Measurements from ENCODE around the gene PKNOX2.

The PKNOX2 gene

DNA sequence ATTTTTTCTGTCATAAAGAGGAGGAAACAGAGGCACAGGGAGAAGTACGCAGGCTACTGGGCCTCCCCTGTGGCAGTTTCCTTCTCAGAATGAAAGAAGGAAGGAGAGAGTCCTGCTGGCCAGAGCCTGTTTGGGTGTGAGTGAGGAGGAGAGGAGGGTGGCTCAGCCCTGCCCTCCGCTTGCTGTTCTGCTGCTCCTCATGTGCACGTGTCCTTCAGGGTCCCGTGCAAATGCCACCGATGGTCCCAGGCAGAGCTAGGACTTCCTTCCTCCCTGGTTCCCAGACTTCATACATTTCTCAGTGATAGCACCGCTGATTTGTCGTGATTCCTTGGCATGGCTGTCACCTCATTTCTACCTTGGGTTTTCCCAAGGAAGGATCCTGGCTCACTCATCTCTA, 88.7 kb downstream of the PKNOX2 start:
- Histone ChIP-seq H3K36me3 (ENCODE audit: control insufficient read depth, low read length) (no peaks in the 10 kb centered on the region), H3K9me3 (ENCODE audit: control insufficient read depth, insufficient read depth, low read length) (no peaks in the 10 kb centered on the region), H3K4me2 (ENCODE audit: low read length) (no peak overlapping the region), H3K27ac (ENCODE audit: low read depth, low read length) (no peak overlapping the region), H4K20me1 (ENCODE audit: control insufficient read depth, insufficient read depth, low read depth, low read length) (no peaks in the 10 kb centered on the region), H3K4me3 (ENCODE audit: low read length) (no peak overlapping the region), H3F3A (ENCODE audit: control insufficient read depth, insufficient read depth) (no peaks in the 10 kb centered on the region), H3K79me2 (ENCODE audit: control insufficient read depth, low read length) (no peaks in the 10 kb centered on the region), H3K9me2 (replicated peaks; ENCODE audit: control insufficient read depth, low read length) (no peaks in the 10 kb centered on the region), H3K4me1 (ENCODE audit: control insufficient read depth, low read length) (no peaks in the 10 kb centered on the region), H3K27me3 (ENCODE audit: control insufficient read depth, low read length) (0 out of 2 replicates have a peak, but pooled peaks cover 4% of the 10 kb centered on the region)
- no peak for TF ChIP-seq EZH2phosphoT487 (IDR thresholded peaks at IDR 0.05; ENCODE audit: borderline replicate concordance, low read length)
- TF ChIP-seq, protein P1, sequence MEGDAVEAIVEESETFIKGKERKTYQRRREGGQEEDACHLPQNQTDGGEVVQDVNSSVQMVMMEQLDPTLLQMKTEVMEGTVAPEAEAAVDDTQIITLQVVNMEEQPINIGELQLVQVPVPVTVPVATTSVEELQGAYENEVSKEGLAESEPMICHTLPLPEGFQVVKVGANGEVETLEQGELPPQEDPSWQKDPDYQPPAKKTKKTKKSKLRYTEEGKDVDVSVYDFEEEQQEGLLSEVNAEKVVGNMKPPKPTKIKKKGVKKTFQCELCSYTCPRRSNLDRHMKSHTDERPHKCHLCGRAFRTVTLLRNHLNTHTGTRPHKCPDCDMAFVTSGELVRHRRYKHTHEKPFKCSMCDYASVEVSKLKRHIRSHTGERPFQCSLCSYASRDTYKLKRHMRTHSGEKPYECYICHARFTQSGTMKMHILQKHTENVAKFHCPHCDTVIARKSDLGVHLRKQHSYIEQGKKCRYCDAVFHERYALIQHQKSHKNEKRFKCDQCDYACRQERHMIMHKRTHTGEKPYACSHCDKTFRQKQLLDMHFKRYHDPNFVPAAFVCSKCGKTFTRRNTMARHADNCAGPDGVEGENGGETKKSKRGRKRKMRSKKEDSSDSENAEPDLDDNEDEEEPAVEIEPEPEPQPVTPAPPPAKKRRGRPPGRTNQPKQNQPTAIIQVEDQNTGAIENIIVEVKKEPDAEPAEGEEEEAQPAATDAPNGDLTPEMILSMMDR (IDR thresholded peaks at IDR 0.05; ENCODE audit: low read depth, low read length, poor library complexity, severe bottlenecking) = no peak

DNA sequence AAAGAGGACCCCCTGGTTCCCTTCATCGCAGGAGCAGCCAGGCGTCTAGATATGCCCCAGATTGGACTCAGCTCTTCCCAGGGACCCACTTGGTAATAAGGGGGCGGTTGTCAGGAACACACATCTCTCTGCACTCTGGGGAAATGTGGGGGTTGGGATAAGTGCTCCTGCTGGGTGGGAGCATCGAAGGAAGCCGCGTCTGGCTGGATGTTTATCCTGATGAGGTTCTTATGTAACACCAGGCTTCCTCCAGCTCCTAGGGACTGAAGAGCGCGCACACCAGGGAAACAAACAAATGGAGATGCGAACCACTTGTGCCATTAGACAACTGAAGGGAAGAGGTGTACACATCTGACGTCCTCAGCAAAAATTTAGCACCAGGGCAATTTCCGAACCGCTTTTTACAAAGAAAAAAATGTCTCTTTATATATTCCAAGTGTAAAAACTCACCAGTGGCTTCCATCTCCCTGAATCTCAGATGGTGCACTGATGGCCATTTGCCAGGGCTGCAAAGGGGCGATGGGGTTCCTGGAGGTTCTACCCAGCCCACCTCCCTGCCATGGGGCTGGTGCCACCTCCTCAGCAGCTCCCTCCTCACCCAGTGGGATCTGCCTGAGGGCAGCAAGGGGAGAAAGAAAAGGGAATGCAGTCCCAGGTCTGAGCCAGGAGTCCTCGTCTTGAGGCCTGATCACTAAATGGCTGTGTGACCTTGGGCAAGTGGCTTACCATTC, 89.4 kb downstream of the PKNOX2 start:
- Histone ChIP-seq H3K9me3 (ENCODE audit: control insufficient read depth, insufficient read depth, low read length) (no peaks in the 10 kb centered on the region), H3K4me3 (ENCODE audit: low read length) (no peak overlapping the region), H4K20me1 (ENCODE audit: control insufficient read depth, insufficient read depth, low read depth, low read length) (no peaks in the 10 kb centered on the region), H3K4me1 (ENCODE audit: control insufficient read depth, low read length) (no peaks in the 10 kb centered on the region), H3K4me2 (ENCODE audit: low read length) (no peak overlapping the region), H3K27ac (ENCODE audit: low read depth, low read length) (no peak overlapping the region), H3K27me3 (ENCODE audit: control insufficient read depth, low read length) (0 out of 2 replicates have a peak, but pooled peaks cover 4% of the 10 kb centered on the region), H3F3A (ENCODE audit: control insufficient read depth, insufficient read depth) (no peaks in the 10 kb centered on the region), H3K9me2 (replicated peaks; ENCODE audit: control insufficient read depth, low read length) (no peaks in the 10 kb centered on the region), H3K79me2 (ENCODE audit: control insufficient read depth, low read length) (no peaks in the 10 kb centered on the region), H3K36me3 (ENCODE audit: control insufficient read depth, low read length) (no peaks in the 10 kb centered on the region)
- TF ChIP-seq EZH2phosphoT487 (IDR thresholded peaks at IDR 0.05; ENCODE audit: borderline replicate concordance, low read length) = no peak
- TF ChIP-seq, protein P1 (IDR thresholded peaks at IDR 0.05; ENCODE audit: low read depth, low read length, poor library complexity, severe bottlenecking) = no peak

DNA sequence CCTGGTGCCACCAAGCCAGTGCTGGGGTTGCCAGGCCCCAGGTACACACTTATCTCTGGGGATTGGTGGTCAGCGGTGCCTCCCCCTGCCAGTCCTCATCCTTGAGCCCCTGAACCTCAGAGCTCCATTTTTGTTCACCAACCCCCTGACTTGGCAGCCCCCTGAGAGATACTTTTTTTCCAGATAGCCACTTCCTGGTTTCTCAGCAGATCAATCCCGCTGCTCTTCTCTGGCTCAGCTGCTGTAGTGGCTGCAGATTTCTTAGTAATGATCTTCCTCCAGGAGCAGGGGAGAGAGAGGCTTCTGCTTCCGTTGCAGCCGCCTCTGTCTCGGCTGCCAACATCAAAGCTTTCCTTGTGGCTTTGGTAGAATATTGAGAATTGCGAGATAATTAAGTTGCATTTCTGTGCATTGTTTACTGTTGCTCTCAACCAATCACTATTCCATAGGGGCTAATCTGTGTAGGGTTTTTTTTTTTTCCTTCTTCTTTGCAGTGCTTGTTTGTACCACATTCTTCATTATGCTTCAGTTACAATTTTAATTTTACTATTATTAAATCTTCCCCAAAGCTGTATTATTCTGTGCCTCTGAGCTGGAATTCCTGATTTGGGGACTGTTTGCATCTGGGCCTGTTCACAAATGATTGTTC, 92.1 kb downstream of the PKNOX2 start:
- Histone ChIP-seq H3K4me2 (ENCODE audit: low read length) (no peak overlapping the region), H3K27me3 (ENCODE audit: control insufficient read depth, low read length) (0 out of 2 replicates have a peak, but pooled peaks cover 4% of the 10 kb centered on the region), H3K27ac (ENCODE audit: low read depth, low read length) (no peak overlapping the region), H3K9me3 (ENCODE audit: control insufficient read depth, insufficient read depth, low read length) (no peaks in the 10 kb centered on the region), H3K4me1 (ENCODE audit: control insufficient read depth, low read length) (no peaks in the 10 kb centered on the region), H3K36me3 (ENCODE audit: control insufficient read depth, low read length) (no peaks in the 10 kb centered on the region), H3K79me2 (ENCODE audit: control insufficient read depth, low read length) (no peaks in the 10 kb centered on the region), H3F3A (ENCODE audit: control insufficient read depth, insufficient read depth) (no peaks in the 10 kb centered on the region), H3K4me3 (ENCODE audit: low read length) (no peak overlapping the region), H3K9me2 (replicated peaks; ENCODE audit: control insufficient read depth, low read length) (no peaks in the 10 kb centered on the region), H4K20me1 (ENCODE audit: control insufficient read depth, insufficient read depth, low read depth, low read length) (no peaks in the 10 kb centered on the region)
- TF ChIP-seq, protein P1 (IDR thresholded peaks at IDR 0.05; ENCODE audit: low read depth, low read length, poor library complexity, severe bottlenecking) = no peak
- TF ChIP-seq EZH2phosphoT487 (IDR thresholded peaks at IDR 0.05; ENCODE audit: borderline replicate concordance, low read length) = no peak

Measured in DOHH2 (cell line).